Fibroblast of skin of abdomen (primary cell): ENCODE results near the gene DPF3.
A peak's percentile ranks its signal among the peaks of the same experiment; 100 is the strongest.
"Not testable (repeated sequence)": the region's sequence is repeated elsewhere in the genome, so short reads cannot be mapped to it uniquely, and the experiment has no call there.

ENCODE experiments used
- DNase-seq: peaks from one replicate; pipeline ENCODE4 v3.0.0-alpha.2; 2013

The DPF3 gene

DNA sequence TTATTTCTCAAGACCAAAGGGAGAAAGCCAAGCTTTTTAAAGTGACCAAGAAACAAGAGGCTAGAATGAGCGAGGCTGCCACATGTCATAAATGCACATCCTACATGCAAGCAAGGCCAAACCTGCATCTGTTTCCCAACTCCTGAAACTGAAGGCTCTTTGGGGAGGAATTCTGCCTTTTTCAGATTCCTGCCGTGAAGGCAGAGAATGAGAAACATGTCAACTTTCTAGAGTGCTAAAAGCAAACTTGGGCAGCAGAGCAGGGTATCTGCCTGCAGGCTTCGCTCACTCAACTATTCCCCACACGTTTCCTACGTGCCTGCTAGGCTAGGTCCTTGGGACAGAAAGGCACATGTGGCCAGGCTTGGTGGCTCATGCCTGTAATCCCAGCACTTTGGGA, 15.2 kb downstream of the DPF3 start:
- DNase-seq, result no peak

DNA sequence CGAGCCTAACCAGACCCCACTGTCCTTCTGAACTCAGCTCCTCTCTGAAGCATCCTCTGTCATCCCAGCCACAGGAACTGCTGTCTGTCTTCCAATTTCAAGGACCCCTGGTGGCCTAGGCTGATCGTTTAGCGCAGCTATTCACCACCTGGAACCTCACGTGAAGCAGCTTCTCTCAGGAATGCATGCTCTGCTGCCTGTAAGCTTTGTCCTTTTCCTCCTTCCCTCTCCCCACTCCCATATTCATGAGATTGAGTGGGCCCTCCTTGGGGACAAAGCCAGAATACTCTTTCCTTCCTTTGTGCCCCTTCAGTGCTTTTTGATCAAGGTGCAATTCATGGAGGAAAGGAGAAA, 17.2 kb downstream of the DPF3 start:
- DNase-seq, result no peak

DNA sequence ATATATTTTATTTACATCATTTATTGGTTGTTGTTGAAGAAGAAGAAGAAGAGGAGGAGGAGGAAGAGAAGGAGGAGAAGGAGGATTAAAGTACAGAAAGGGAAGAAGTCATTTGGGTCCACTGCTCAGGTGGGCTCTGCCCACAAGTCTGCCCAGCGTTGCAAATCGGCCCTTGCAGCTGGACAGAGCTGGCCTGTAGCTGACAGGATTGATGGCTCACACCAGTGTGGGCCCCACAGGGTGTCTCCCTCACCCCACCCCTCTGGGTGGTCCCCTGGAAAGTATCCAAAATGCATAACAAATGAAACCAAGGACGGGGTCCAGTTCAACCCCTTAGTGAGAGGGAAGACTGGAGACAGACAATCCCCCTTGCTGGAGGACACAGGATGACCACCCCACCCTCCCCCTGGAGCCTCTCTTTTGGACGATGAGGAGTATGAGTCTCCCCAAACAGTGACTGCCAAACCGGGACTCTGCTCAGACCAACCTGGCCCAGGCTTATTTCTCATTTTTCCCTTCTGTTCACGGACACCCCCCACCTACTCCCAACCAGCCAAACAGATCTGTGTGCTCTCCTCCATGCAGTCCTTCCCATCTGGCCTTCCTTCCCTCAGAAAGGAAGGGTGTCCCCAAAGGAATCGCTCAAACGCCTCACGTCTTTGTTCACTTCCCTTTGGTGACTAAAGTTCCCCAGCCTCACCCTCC, 17.7 kb downstream of the DPF3 start:
- DNase-seq, result no peak

DNA sequence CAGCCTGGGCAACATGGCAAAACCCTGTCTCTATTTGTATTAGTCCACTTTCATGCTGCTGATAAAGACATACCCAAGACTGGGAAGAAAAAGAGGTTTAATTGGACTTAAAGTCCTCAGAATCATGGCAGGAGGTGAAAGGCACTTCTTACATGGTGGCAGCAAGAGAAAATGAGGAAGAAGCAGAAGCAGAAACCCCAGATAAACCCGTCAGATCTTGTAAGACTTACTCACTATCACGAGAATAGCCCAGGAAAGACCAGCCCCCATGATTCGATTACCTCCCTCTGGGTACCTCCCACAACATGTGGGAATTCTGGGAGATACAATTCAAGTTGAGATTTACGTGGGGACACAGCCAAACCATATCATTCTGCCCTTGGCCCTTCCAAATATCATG, 23.0 kb downstream of the DPF3 start:
- not testable (repeated sequence) for DNase-seq

DNA sequence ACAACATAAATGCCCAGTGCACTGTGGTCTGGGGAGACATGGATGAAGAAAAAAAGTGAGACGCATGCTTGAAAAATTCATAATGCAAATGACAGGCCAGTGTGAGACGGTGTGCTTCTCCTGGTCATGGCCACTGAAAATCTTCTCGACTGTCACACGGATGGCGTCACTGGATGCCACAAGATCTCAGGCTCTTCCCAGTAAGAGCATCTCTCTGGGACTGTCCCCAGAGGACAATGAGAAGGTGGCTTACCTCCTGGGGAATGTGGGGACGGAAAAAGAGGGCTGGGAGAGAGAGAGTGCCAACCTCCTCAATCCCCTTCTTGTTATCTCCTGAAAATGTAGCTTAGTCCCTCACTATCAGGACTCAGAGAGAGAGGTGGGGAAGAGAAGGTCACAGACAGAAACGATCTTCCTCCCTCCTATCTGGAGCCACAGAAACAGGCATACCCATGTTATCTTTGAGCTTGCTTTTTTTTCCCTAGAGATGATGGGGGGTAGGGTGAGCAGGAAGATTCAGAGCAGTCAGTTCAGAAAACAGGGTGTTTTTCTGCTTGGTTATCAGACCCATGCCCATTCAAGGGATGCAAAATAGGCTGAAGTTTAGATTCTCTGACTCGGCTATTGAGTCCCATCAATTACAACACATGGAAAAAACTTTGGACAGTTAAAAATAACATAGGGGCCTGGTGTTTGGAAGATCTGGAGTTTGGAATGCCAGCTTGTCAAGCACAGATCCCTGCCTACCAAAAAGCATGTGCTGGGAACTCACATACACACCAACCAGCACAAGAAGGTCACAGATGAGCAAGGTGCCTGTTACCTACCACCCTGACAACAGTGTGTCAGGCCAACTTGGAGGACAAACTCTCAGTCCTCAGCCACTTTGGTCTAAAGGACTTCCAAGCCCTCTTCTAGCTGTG, 24.2 kb downstream of the DPF3 start:
- DNase-seq, result no peak

DNA sequence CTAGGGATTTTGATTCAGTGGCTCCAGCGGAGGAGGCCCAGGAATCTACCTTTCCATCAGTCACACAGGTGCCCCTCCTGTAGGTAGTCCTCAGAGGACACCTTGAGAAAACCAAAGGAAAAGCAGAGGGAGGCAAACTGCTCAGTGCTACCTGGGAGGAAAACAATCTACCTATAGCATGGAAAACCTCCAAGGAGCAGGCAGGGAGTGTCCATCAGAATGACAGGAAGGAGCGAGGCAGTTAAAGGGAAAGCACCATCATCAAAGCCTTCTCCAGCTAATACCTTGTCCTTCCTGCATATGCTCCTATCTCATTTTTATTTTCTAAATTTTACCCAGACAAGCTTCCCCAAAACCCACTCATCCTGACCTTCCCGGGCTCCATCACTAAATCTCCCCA, 25.4 kb downstream of the DPF3 start:
- DNase-seq, result no peak

DNA sequence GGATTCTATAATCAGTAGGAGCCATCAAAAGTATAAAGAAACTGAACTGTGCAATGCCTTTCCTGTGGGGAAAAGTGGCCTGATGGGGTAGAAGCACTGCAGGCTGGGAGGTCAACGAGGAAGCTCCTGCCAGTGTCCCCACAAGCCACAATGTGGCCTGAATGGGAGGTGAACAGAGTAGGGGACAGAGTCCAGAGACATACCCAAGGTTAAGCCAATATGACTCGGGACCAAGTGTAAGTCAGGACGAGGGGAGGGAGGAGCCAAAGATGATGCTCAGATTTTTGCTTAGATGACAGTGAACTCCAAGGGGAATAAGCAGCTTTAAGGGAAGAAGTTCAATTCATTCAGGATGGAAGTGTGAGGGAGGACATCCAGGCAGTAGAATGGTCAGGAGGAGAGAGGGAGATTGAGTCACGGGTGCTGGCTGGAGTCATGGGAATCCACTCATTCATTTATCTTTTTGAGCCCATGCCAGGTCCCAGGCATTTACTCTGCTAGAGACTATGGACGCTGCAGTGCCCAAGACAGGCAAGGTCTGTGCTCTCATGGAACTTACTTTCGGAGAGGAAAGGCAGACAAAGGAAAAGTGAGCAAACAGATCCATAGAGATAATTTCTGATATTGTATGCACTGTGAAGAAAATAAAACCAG, 29.1 kb downstream of the DPF3 start:
- no peak for DNase-seq

DNA sequence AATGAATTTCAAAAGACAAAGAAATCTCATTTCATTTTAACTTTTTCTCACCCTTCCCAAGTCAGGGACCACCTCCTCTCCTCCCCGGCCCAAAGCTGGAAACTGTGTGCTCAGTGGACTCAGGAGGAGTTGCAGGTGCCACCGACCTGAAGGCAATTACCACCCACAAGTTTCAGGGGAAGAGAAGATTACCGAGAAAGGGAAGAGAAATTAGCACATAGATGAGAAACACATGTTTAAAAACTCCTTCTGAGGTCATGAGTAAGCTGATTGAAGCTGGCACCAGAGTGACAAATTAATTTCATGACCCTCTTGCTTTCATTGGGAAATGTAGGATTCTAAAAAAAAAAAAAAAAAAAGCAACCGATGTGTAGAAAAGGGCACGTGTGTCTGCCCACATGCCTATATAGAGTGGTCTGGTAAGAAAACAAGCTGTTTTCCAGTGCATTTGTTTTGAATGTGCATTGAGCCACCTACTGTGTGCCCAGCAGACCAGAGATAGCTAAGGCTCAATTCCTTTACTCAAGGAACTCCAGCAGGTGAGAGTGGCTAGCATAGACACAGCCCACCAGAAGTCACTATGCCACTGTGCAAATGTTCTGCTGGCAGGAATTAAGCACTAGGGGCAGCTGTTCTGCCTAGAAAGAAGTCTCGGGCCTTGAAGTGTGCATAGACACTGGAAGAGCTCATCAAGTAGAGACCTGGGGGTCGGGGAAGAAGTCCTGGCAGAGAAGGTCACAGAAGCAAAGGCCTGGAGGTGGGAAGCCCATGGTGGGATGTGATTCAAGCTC, 30.5 kb downstream of the DPF3 start:
- DNase-seq, result peak; percentile 29

DNA sequence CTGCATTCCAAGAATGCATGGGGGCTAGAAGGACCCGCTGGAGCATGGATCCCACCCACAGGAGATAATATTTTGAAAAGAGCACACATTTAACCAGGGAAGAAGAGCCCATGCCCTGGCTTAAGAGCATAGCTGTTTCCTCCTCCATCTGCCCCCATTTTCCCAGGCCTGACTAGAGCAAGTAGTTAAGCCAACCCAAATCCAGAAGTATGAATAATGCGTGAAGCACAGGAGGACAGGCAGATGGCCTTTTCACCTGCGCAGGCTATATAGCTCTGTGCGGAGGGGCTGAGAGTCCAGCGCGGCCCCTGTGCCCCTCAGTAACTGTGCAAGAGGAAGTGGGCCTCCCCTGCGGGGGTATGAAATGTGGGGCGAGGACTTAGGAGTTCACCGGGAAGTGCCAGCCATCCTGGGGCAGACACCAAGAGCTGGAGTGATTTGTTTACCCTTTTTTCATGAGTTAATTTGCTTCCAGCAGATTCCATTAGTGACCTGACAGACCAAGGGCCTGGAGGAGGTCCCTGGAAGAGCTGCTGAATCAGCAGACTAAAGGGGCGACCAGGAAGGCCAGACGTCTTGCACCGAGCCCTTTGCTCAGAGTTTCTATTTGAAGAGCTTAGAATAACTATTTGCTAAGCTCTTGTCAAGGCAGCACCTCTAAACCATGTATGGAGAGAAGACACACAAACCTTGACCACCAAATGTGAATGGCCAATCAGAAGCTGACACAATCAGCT, 37.2 kb downstream of the DPF3 start:
- no peak for DNase-seq

DNA sequence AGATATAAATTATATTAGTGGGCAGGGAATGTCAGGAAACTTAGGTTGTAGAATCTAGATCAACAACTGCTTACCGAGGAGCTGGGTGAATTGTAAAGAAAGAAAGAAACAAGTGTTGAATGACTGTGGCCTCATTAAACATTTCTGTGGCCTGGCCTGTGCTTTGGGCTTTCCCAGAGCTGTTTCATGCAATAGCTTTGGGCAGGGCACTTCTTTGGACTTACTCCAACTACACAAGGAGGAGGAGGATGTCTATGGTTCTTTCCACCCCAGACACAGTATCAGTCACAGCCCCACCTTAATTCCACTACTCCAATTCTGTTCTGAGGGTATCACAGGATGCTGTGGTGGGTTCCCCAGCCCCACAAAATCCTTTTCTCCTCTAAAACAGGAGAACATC, 38.0 kb downstream of the DPF3 start:
- DNase-seq, result peak; percentile 62

DNA sequence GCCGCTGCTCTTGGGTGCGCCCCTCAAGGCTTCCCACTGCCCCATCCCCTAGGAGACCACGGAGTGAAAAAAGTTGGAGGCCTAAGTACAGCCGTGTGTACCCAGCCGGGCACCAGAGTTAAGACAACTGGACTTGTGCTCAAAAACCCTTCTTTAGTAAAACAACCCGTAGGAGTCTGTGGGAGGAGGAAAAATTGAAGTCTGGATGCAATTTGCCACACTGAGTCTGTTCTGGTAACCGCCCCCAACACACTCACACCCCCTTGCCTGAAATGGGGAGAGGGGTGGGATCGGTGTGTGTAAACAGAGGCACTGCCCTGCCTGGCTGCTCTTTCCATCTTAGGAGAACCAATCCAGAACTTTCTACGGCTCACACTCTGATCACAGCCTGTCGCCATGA, 41.7 kb downstream of the DPF3 start:
- DNase-seq, result no peak

DNA sequence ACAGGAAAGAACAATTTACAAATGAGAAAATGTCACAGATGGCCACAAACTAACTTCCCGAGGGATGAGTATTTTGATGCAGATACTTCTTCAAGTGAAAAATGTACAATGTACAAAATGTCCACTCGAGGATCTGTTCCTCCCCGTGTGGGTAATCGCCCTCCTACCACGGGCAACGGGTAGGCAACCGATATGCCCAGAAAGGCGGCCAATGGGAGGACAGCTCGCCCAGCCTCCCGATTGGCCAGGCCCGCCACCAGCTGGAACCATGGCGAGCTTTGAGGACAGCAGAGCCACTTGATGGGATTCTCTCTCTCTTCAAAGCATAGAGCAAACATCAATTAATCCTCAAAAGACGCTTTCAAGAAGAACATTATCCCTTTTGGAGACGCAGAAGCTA, 42.3 kb downstream of the DPF3 start:
- no peak for DNase-seq

DNA sequence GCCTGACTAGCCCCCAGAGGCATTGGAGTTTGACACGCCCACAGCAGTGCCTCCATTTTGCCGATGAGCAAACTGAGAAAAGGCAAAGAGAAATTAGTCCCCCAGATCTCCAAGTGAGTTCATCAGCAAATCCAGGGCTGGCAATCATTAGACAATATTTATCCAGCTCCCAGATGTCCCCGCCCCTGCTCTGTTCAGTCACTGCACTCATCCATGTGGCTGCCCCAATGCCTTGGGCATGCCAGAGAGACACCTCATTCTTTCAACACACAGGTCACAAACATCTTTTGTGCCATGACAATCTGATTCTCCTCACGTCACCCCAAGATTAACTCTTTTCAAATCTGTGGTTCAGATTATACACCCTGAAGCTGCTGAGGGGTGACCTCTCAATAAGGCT, 43.5 kb downstream of the DPF3 start:
- DNase-seq, result no peak

DNA sequence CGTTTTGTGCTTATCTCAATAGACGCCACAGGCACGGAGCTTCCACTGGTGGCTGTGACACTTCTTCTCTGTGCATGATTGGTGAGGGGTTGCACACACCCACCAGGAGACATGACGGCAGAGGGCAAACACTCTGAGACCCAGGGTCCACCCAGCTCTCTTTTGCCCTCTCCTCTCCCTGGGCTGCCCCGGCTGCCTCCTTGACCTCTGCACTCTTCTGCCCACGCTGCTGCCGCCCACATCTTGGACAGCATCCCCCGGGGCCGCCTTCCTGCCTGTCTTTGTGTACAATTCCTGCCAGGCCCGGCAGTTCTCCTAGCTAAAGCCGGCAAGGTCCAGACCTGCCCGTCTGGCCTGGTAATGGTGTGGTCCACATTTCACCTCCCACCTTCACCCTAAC, 44.7 kb downstream of the DPF3 start:
- DNase-seq, result no peak

DNA sequence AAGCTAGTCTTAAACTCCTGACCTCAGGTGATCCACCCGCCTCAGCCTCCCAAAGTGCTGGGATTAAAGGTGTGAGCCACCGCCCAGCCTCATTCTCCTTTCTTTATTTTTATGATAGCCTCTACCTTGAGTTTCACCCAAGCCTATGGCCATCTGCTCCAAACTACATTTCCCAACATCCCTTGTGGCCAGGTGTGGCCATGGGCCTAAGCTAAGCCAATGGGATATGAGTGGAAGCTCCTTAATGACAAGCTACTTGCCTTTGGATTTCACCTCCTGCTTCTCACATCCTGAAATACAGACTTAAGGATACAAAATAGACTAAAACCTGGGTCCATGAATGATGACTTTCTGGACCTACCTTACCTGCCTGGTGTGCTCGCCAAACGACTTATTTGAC, 46.2 kb downstream of the DPF3 start:
- no peak for DNase-seq

DNA sequence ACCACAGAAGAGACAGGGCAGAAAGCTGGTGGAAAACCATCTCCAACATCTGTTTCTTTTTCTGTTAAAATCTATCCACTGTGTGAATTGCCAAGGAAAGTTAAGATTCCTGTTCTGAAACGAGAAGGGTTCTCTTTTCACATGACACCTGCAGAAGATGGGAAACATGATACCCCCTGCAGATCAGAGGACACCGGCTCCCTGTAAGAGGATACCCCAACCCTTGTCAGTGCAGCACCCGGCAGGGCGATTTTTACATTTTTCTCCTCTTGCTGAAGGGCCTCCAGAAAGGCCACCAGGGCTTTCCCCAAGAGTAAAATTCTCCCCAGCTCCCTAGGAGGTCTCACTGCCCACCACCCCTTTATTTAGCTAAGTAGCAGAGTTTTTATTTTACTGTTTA, 48.2 kb downstream of the DPF3 start:
- DNase-seq, result no peak

DNA sequence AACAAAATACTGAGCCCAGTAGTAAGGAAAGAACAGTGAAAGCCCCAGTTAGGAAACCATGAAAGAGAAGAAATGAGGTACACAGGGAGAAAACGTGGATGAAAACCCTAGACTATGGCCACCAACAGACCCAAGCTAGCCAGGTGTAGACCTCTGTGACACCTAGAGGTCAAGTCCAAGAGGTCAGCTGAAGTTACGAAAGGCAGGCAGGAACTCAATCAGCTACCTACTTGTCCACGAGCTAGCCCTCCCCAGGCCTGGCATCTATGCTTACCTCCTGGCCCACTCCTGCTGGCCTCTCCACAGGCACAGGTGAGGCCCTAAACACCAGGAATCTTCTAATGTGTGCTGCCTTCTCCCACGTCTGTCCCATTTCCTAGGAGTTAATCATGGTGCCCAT, 48.7 kb downstream of the DPF3 start:
- no peak for DNase-seq

DNA sequence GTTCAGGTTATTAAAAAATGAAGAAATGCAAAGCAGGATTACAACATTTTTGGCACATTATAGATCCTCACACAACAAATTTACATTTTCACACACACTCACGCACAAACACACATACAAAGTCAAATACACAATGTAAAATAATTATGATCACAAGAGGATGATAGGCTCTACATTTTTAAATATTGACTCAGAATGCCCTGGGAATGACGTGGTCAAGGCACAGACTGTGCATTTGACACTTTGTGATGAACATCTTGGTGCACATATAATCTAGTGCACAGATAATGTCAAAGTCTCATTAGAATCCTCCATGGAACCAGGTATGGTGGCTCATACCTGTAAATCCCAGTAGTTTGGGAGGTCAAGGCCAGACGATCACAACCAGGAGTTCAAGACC, 49.4 kb downstream of the DPF3 start:
- peak; percentile 33 for DNase-seq

DNA sequence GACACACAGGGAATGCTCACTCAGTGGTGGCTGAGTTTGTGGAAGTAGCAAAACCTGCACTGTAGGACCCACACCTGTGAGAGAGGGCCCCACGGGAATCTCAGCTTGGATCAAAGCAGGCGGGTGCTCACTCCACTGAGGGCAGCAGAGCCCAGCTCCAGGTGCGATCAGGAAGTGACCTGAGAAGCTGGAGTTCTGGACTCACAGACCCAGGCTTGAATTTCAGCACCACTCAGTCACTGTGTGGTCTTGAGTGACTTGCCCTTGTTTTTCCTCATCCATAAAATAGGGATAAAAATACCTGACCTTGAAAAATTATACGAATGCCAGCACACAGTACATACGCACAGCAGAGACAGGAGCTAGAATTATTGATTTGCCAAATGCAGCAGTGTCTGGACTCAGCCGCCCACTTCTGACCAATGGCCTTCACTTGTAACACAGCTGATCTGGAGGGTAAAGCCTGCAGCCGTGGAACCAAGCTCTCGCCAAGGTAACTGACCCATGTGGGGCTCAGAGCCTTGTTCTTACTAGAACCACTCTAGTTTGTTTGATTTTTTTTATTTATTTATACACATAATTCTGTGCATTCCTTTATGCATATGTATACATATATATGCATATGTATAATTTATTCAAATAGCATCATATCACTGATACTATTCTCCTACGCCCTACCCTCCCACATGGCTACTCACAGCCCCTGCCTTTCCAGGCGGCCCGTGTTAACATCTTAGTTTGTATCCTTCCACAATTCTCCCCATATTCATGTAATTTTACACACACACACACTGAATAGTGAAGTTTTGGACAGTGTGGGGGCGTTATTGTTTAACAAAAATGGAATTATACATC, 53.9 kb downstream of the DPF3 start:
- DNase-seq, result no peak

DNA sequence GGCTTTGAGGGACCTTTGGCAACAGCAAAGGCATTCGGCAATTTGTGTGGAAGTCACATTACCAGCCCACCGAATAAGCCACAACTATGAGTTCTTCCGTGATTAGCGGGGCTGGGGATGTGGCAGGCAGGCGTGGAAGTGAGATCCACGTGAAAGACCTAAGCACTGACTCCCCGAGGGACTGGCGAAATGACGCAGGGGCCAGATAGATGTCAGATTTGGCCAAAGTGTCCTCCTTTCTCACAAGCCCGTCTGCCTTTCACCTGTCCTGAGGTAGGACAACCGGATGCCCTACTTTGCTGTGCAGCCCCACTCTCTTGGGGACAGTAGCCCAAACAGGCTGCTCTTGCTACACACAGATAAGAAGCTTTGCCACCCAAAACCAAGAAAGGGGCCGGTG, 54.5 kb downstream of the DPF3 start:
- DNase-seq, result no peak

DNA sequence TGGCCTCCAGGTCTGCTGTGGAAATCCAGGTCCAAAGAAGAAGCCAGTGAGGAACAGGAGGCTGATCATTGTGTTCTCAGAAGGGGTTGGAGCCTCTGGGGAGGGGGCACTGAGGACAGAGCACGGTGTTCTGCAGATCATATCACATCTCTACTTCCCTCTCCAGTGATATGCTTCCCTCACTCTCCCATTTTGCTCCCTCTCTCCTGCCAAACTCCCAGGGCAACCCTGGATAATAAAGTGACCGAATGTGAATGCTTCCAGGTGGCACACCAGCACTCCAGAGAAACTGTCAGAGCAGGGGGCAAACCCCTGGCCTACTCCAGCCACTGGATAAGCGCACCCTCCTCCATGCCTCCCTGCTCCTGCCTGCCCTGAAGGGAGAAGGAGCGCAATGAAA, 57.8 kb downstream of the DPF3 start:
- no peak for DNase-seq
